Smooth muscle cell (in vitro differentiated cells): ENCODE results near the gene CDH4. TPM values are rescaled to one million over a fixed set of nuclear protein-coding genes. Genes with fewer than 3 reads are reported as not detected.
"Not testable (repeated sequence)": the region's sequence is repeated elsewhere in the genome, so short reads cannot be mapped to it uniquely, and the experiment has no call there.

Source experiments
- DNase-seq: peaks from one replicate; lab custom pipeline; 2025; ENCODE audit not compliant: unreplicated experiment; lab: John Stamatoyannopoulos, UW
- H2AFZ ChIP-seq: fragments of 200-600 bp; sonication (generic); 2 replicates; pipeline ENCODE4 v1.6.0; 2016; ENCODE audit warnings: antibody characterized with exemption, low read depth, mild to moderate bottlenecking
- H3F3A ChIP-seq: fragments of 200-600 bp; sonication (generic); 2 replicates; pipeline ENCODE4 v1.6.0; 2017; ENCODE audit warnings: antibody characterized with exemption, low read depth
- H3K27ac ChIP-seq: fragments of 200-600 bp; sonication (generic); 2 replicates; pipeline ENCODE4 v1.5.1; 2016; ENCODE audit warnings: low read depth, mild to moderate bottlenecking
- H3K27me3 ChIP-seq: fragments of 200-600 bp; sonication (generic); 2 replicates; pipeline ENCODE4 v1.6.1; 2016; ENCODE audit warnings: low read depth, mild to moderate bottlenecking
- H3K36me3 ChIP-seq: fragments of 200-600 bp; sonication (generic); 2 replicates; pipeline ENCODE4 v1.5.1; 2016; ENCODE audit warnings: low read depth
- H3K4me1 ChIP-seq: fragments of 200-600 bp; sonication (generic); 2 replicates; pipeline ENCODE4 v1.5.1; 2016; ENCODE audit warnings: low read depth
- H3K4me2 ChIP-seq: fragments of 200-600 bp; sonication (generic); 2 replicates; pipeline ENCODE4 v1.6.0; 2016; ENCODE audit warnings: mild to moderate bottlenecking
- H3K4me3 ChIP-seq: fragments of 200-600 bp; sonication (generic); 2 replicates; pipeline ENCODE4 v1.5.1; 2016; ENCODE audit warnings: mild to moderate bottlenecking
- H3K79me2 ChIP-seq: fragments of 200-600 bp; sonication (generic); 2 replicates; pipeline ENCODE4 v1.6.0; 2016; ENCODE audit warnings: low read depth, mild to moderate bottlenecking
- H3K9ac ChIP-seq: fragments of 200-600 bp; sonication (generic); 2 replicates; pipeline ENCODE4 v1.6.0; 2016; ENCODE audit warnings: low read depth
- H3K9me3 ChIP-seq: fragments of 200-600 bp; sonication (generic); replicated peaks from 2 replicates; pipeline ENCODE4 v1.5.1; 2016; ENCODE audit warnings: low read depth
- H4K20me1 ChIP-seq: fragments of 200-600 bp; sonication (generic); 2 replicates; pipeline ENCODE4 v1.6.0; 2016; ENCODE audit warnings: low read depth
- CTCF ChIP-seq: fragments of 200-600 bp; sonication (generic); IDR thresholded peaks from 2 replicates; pipeline ENCODE4 v1.5.1; 2017; ENCODE audit warnings: borderline replicate concordance, mild to moderate bottlenecking, antibody characterized with exemption; ENCODE audit not compliant: insufficient read depth, poor library complexity, severe bottlenecking
- WGBS: methylation state at CpG from one replicate; pipeline ENCODE4 v1.1.7; 2016; ENCODE audit warnings: low lambda C conversion rate; 5-methylcytosine and 5-hydroxymethylcytosine counted together
- polyA plus RNA-seq: library from polyadenylated mRNA; unstranded; fragments of >200 nt; fragmentation: Nextera tagmentation; extraction: Ambion mirVana; gene quantifications from 2 replicates; pipeline ENCODE4 v1.2.1, GENCODE V29; 2016
- total RNA-seq: library from RNA; depleted of rRNA; stranded (reverse); fragments of >200 nt; gene quantifications from 2 replicates; pipeline ENCODE4 v1.2.3, GENCODE V29; 2014

The CDH4 gene
- total and polyA plus RNA-seq, 2 experiments from 2014 or later, result 0.03 to 0.04 TPM

GRCh38 chr20:61424011-61424627 lies 172.1 kb downstream of the CDH4 start:
- no peak overlapping the region for H3K9ac ChIP-seq
- H3K36me3 ChIP-seq, result no peaks in the 10 kb centered on the region
- WGBS, result 95% methylated on average over 4 of the region's 4 CpGs
- no peak for DNase-seq
- no peaks in the 10 kb centered on the region for H3F3A ChIP-seq
- H3K27ac ChIP-seq, result no peak overlapping the region
- H3K4me3 ChIP-seq, result no peak overlapping the region
- H3K9me3 ChIP-seq, result no peaks in the 10 kb centered on the region
- no peaks in the 10 kb centered on the region for H3K4me1 ChIP-seq
- H3K27me3 ChIP-seq, result peaks cover 14% of the 10 kb centered on the region
- H3K4me2 ChIP-seq, result no peak overlapping the region
- H3K79me2 ChIP-seq, result no peaks in the 10 kb centered on the region
- no peak for TF ChIP-seq CTCF
- H2AFZ ChIP-seq, result no peak overlapping the region
- no peaks in the 10 kb centered on the region for H4K20me1 ChIP-seq

GRCh38 chr20:61424628-61425420 lies 172.8 kb downstream of the CDH4 start:
- no peaks in the 10 kb centered on the region for H3F3A ChIP-seq
- H3K9me3 ChIP-seq, result no peaks in the 10 kb centered on the region
- no peak overlapping the region for H3K4me3 ChIP-seq
- no peaks in the 10 kb centered on the region for H3K4me1 ChIP-seq
- H3K4me2 ChIP-seq, result no peak overlapping the region
- no peaks in the 10 kb centered on the region for H3K36me3 ChIP-seq
- no peak overlapping the region for H3K9ac ChIP-seq
- no peaks in the 10 kb centered on the region for H3K79me2 ChIP-seq
- no peak overlapping the region for H2AFZ ChIP-seq
- H3K27ac ChIP-seq, result no peak overlapping the region
- DNase-seq, result no peak
- H3K27me3 ChIP-seq, result peaks cover 14% of the 10 kb centered on the region
- TF ChIP-seq CTCF, result no peak
- H4K20me1 ChIP-seq, result no peaks in the 10 kb centered on the region
- 95% methylated on average over 25 of the region's 25 CpGs for WGBS

DNA sequence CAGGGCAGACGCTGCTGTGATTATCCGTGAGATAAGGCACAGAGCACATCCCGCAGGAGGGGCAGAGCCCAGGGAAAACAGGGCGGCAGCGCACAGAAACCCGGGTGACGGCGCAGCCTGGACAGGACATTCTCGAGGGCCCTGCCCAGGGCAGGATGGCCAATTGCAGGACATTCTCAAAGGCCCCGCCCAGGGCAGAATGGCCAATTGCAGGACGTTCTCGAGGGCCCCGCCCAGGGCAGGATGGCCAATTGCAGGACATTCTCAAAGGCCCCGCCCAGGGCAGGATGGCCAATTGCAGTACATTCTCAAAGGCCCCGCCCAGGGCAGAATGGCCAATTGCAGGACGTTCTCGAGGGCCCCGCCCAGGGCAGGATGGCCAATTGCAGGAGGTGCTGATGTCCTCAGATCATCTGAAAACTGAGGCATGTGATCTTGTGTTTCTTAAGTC lies 173.5 kb downstream of the CDH4 start:
- H3K4me3 ChIP-seq, H3K36me3 ChIP-seq, H3K79me2 ChIP-seq, H3K4me2 ChIP-seq, H3K9ac ChIP-seq, H3K9me3 ChIP-seq, H2AFZ ChIP-seq, H3K4me1 ChIP-seq, H3F3A ChIP-seq, H4K20me1 ChIP-seq, DNase-seq, H3K27ac ChIP-seq: not testable (repeated sequence)
- WGBS, result 94% methylated on average over 18 of the region's 18 CpGs
- peaks cover 14% of the 10 kb centered on the region for H3K27me3 ChIP-seq

GRCh38 chr20:61426352-61426751 lies 174.3 kb downstream of the CDH4 start:
- Histone ChIP-seq H3K27me3 (peaks cover 15% of the 10 kb centered on the region), H3K36me3 (no peaks in the 10 kb centered on the region), H3F3A (no peaks in the 10 kb centered on the region), H3K9me3 (no peaks in the 10 kb centered on the region), H3K4me2 (no peak overlapping the region), H3K4me1 (no peaks in the 10 kb centered on the region), H3K79me2 (no peaks in the 10 kb centered on the region), H2AFZ (no peak overlapping the region), H3K9ac (no peak overlapping the region), H3K27ac (no peak overlapping the region), H4K20me1 (no peaks in the 10 kb centered on the region), H3K4me3 (no peak overlapping the region)
- TF ChIP-seq CTCF, result no peak
- 81% methylated on average over 8 of the region's 8 CpGs for WGBS
- no peak for DNase-seq
